GM21723 (cell line): ENCODE measurements around the gene EIF5A.

Source experiments
- ATAC-seq: cut with Tn5 transposase; IDR thresholded peaks from one replicate; pipeline ENCODE4 v1.9.1; 2021; ENCODE audit warnings: mild to moderate bottlenecking, moderate library complexity; ENCODE audit not compliant: unreplicated experiment

The EIF5A gene

DNA sequence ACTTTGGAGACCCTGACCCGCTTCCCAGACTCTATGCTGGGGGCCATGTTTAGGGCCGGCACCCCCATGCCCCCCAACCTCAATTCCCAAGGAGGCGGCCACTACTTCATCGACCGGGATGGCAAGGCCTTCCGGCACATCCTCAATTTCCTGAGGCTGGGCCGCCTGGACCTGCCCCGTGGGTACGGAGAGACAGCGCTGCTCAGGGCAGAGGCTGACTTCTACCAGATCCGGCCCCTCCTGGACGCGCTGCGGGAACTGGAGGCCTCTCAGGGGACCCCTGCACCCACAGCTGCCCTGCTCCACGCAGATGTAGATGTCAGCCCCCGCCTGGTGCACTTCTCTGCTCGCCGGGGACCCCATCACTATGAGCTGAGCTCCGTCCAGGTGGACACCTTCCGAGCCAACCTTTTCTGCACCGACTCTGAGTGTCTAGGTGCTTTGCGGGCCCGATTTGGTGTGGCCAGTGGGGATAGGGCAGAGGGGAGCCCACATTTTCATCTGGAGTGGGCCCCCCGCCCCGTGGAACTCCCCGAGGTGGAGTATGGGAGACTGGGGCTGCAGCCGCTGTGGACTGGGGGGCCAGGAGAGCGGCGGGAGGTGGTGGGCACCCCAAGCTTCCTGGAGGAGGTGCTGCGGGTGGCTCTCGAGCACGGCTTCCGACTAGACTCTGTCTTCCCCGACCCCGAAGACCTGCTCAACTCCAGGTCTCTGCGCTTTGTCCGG, 45.6 kb downstream of the EIF5A start:
- ATAC-seq, result no peak

GRCh38 chr17:7354262-7354843, 46.9 kb downstream of the EIF5A start:
- no peak for ATAC-seq

DNA sequence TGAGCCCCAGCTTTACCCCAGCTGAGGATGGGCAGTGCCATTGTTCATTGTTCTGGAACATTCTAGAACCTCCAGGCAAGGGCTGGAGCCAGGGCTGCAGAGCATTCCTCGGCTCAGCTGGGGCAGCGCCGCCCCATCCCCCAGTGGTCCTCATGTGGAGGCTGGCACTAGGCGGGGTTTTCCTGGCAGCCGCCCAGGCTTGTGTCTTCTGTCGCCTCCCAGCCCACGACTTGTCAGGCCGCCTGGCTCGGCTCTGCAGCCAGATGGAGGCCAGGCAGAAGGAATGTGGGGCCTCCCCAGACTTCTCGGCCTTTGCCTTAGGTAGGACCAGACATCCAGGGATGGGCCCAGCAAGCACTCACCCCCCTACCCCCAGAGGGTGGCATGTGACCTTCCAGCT, 47.6 kb downstream of the EIF5A start, which contains the start of gene TMEM95:
TSS of gene TMEM95 (plus strand) at position 104 of the 400 bp plus-strand sequence. CDS start at position 153, 49 bp downstream.
- ATAC-seq, result no peak

DNA sequence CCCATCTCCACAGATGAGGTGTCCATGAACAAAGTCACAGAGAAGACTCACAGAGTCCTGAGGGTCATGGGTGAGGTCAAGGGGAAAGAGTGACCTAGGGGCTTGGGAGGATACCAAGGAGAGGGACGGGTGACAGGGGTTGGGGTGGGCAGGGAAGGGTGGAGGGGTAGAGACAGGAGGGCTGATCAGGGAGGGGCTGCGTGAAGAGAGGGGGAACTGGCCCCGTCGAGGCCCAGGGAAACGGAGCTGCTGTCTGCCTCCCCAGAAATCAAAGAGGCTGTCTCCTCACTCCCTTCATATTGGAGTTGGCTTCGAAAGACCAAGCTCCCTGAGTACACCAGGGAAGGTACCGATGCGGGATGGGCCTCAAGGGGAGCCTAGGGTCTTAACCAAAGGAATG, 48.1 kb downstream of the EIF5A start:
- no peak for ATAC-seq

GRCh38 chr17:7356072-7356549, 48.7 kb downstream of the EIF5A start:
- ATAC-seq, result no peak

DNA sequence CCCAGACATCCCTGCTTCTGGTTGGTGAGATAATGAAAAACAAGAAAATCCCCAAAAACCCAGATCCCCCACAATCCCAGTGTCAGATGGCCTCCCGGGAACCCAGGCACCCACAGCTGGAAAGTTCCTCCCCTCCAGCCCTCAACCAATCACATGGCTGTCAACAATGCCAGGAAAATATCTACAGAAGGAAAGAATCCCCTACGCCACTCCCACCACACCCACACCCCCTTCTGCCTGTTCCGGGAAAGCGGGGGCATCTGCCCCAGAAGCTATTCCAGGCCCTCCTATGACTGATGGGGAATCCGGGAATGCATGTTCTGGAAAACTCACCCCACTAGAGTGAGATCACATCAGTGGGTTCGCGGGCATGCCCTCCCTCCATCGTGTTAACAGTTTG, 49.3 kb downstream of the EIF5A start:
- ATAC-seq, result no peak

DNA sequence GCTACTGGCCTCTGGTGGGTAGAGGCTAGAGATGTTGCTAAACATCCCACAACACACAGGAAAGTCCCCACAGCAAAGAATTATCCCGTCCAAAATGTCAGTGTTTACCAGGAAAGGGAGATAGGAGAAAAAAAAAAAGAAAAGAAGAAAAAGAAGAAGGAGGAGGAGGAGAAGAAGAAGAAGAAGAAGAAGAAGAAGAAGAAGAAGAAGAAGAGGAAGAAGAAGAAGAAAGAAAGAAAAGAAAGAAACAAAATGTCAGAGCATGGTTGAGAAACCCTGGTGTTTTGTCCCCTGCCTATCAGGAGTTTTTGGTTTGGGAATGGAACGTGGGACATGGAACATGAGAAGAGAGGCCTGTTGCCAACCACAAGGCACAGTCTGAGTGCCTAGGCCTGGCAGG, 50.0 kb downstream of the EIF5A start:
- no peak for ATAC-seq

DNA sequence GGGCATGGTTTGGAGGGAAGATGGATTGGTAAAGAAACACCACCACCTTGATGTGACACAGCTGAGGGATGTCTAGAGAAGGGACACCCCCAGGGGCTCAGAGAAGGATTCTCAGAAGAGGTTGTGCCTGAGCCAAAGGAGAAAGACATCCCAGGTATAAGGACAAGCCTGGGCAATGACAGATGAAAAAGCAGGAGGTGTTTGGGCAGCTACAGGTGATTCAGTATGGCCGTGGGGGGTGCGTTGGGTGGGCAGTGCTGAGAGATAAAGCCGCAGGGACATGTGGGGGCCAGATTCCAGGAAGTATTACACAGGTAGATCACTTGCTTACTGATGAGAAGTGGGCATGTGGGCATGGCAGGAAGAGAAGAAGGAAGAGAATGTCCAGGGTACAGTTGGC, 54.5 kb downstream of the EIF5A start:
- no peak for ATAC-seq
